KMS-11 (cell line): ENCODE measurements around the gene BTN2A1.
A peak's percentile ranks its signal among the peaks of the same experiment; 100 is the strongest.

Experiments
- H2AFZ ChIP-seq: fragments of 200-600 bp; sonication (generic); 2 replicates; pipeline ENCODE4 v1.6.1; 2016; ENCODE audit warnings: antibody characterized with exemption, mixed run types, low read depth
- H3K27ac ChIP-seq: fragments of 200-600 bp; sonication (generic); 2 replicates; pipeline ENCODE4 v1.6.1; 2016; ENCODE audit warnings: mild to moderate bottlenecking, mixed run types
- H3K27me3 ChIP-seq: fragments of 200-600 bp; sonication (generic); 2 replicates; pipeline ENCODE4 v1.6.1; 2017; ENCODE audit warnings: mild to moderate bottlenecking, low read depth, mixed run types, moderate library complexity; ENCODE audit not compliant: insufficient read depth
- H3K36me3 ChIP-seq: fragments of 200-600 bp; sonication (generic); 2 replicates; pipeline ENCODE4 v1.6.1; 2017; ENCODE audit warnings: mild to moderate bottlenecking, mixed run types; ENCODE audit not compliant: insufficient read depth
- H3K4me1 ChIP-seq: fragments of 200-600 bp; sonication (generic); 2 replicates; pipeline ENCODE4 v1.6.1; 2016; ENCODE audit warnings: mild to moderate bottlenecking, low read depth, mixed run types; ENCODE audit not compliant: poor library complexity, severe bottlenecking
- H3K4me2 ChIP-seq: fragments of 200-600 bp; sonication (generic); 2 replicates; pipeline ENCODE4 v1.7.0; 2016; ENCODE audit warnings: mild to moderate bottlenecking, mixed run types
- H3K4me3 ChIP-seq: fragments of 200-600 bp; sonication (generic); IDR thresholded peaks from 2 replicates; pipeline ENCODE4 v1.6.1; 2017; ENCODE audit warnings: low read depth, low read length, mixed read lengths; ENCODE audit not compliant: insufficient read depth
- H3K79me2 ChIP-seq: fragments of 200-600 bp; sonication (generic); 2 replicates; pipeline ENCODE4 v1.6.1; 2016; ENCODE audit warnings: low read depth, mixed run types; ENCODE audit not compliant: insufficient read depth
- H3K9ac ChIP-seq: fragments of 200-600 bp; sonication (generic); 2 replicates; pipeline ENCODE4 v1.6.1; 2016; ENCODE audit warnings: mild to moderate bottlenecking, mixed run types
- H4K20me1 ChIP-seq: fragments of 200-600 bp; sonication (generic); 2 replicates; pipeline ENCODE4 v1.6.1; 2016; ENCODE audit warnings: mild to moderate bottlenecking, mixed run types; ENCODE audit not compliant: insufficient read depth
- TF ChIP-seq, protein P1 (sequence below): fragments of 200-600 bp; sonication (generic); conservative IDR thresholded peaks from 2 replicates; pipeline ENCODE4 v1.6.1; 2017; ENCODE audit warnings: low read depth, mild to moderate bottlenecking, antibody characterized with exemption, low read length, moderate library complexity, mixed read lengths

Gene BTN2A1

DNA sequence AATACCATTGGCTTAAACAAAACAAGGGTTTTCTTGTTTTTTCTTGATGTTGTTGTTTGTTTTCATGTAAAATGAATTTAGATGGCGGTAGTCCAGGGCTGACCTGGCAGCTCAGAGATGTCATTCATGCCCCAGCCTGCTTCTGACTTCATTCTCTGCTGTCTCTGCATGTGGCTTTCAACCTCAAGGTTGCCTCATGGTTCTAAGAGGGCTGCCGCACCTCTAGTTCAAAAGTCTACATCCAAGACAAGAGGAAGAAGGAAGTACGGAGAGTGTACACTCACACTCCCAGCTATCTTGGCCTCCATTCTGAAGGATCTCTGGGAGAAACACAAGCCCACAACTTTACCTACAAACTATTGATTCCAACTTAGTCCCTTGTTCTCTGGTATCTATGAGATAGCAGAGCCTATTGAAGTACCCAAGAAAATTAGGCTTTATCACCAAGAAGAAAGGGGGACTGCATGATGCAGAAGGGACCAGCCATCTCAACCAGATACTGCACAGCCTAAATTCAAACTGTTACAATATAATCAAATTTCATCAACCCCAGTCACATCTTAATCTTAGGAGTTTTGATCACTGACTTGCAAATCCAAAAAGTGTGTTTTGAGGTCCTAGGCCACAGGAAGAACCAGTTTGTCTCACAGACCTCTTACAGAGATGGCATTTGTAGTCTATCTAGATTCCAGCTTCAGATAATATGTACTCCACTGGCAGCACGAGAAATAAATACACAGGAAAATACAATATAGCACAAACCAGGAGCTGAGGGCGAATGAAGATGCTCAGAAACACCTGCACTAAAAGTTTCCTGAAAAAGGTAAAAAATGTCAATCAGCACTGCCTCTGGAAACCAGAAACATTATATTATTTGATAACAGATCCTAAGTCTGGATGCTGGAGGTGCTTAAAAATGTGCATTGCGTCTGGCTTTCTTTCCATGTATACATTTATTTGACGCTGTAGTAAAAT is 18.3 kb upstream of the BTN2A1 start:
- Histone ChIP-seq H3K79me2 (no peaks in the 10 kb centered on the region), H3K4me1 (peaks cover 8% of the 10 kb centered on the region), H3K27ac (peak overlapping the region; percentile 7; the same call in 1 of the 2 replicates), H3K27me3 (no peaks in the 10 kb centered on the region), H3K4me2 (peak overlapping the region; percentile 66), H4K20me1 (no peaks in the 10 kb centered on the region), H3K9ac (peak overlapping the region; percentile 35; the same call in 1 of the 2 replicates), H3K4me3 (no peak overlapping the region), H3K36me3 (no peaks in the 10 kb centered on the region), H2AFZ (peak overlapping the region; percentile 70)
- TF ChIP-seq, protein P1, sequence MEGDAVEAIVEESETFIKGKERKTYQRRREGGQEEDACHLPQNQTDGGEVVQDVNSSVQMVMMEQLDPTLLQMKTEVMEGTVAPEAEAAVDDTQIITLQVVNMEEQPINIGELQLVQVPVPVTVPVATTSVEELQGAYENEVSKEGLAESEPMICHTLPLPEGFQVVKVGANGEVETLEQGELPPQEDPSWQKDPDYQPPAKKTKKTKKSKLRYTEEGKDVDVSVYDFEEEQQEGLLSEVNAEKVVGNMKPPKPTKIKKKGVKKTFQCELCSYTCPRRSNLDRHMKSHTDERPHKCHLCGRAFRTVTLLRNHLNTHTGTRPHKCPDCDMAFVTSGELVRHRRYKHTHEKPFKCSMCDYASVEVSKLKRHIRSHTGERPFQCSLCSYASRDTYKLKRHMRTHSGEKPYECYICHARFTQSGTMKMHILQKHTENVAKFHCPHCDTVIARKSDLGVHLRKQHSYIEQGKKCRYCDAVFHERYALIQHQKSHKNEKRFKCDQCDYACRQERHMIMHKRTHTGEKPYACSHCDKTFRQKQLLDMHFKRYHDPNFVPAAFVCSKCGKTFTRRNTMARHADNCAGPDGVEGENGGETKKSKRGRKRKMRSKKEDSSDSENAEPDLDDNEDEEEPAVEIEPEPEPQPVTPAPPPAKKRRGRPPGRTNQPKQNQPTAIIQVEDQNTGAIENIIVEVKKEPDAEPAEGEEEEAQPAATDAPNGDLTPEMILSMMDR: no peak

DNA sequence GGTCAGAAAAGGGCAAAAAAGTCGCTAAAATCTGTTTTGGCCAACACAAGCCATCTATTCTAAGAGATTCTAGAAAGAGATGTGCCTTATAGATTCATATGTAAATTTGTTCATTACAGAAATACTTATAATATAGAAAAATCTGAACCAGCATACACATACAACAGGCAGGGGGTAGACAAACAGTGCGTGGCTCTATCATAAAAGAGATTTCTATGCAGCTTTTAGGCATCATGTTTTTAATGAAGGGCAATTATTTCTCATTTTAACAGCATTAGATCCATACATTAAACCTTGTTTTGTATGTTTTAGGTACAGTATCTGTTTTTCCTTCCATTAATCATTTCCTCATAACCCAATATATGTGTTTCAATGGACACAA is 16.8 kb upstream of the BTN2A1 start:
- no peak overlapping the region for H3K9ac ChIP-seq
- H3K4me3 ChIP-seq: no peak overlapping the region
- no peaks in the 10 kb centered on the region for H3K36me3 ChIP-seq
- H3K27ac ChIP-seq: no peak overlapping the region
- H3K4me2 ChIP-seq: peak overlapping the region; percentile 66; the same call in 1 of the 2 replicates
- TF ChIP-seq, protein P1: no peak
- peak overlapping the region; percentile 70; the same call in 1 of the 2 replicates for H2AFZ ChIP-seq
- no peaks in the 10 kb centered on the region for H3K79me2 ChIP-seq
- no peaks in the 10 kb centered on the region for H3K27me3 ChIP-seq
- peaks cover 16% of the 10 kb centered on the region for H3K4me1 ChIP-seq
- H4K20me1 ChIP-seq: no peaks in the 10 kb centered on the region

DNA sequence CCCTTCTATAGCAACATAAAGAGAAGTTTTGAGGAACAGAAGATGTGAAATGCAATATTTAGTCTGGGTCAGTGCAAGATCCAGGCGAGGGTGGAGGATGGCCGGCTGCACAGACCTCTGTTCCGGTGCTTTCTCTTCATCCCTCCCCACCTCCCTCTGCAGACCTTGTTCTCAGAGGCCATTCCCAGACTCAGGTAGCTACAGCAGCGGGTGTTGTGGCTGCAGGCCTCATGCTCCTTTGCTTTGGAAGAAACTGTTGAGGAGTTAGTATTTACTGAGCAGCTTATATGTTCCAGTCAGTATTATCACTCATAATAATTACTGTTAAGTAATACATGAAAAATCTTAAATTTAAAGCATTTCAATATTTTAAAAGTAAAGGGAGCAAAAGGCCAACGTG is 15.8 kb upstream of the BTN2A1 start:
- Histone ChIP-seq H3K9ac (no peak overlapping the region), H3K4me3 (no peak overlapping the region), H3K4me1 (peaks cover 26% of the 10 kb centered on the region), H2AFZ (no peak overlapping the region), H3K4me2 (no peak overlapping the region), H3K36me3 (no peaks in the 10 kb centered on the region), H3K79me2 (no peaks in the 10 kb centered on the region), H4K20me1 (no peaks in the 10 kb centered on the region), H3K27me3 (no peaks in the 10 kb centered on the region), H3K27ac (no peak overlapping the region)
- TF ChIP-seq, protein P1: no peak

DNA sequence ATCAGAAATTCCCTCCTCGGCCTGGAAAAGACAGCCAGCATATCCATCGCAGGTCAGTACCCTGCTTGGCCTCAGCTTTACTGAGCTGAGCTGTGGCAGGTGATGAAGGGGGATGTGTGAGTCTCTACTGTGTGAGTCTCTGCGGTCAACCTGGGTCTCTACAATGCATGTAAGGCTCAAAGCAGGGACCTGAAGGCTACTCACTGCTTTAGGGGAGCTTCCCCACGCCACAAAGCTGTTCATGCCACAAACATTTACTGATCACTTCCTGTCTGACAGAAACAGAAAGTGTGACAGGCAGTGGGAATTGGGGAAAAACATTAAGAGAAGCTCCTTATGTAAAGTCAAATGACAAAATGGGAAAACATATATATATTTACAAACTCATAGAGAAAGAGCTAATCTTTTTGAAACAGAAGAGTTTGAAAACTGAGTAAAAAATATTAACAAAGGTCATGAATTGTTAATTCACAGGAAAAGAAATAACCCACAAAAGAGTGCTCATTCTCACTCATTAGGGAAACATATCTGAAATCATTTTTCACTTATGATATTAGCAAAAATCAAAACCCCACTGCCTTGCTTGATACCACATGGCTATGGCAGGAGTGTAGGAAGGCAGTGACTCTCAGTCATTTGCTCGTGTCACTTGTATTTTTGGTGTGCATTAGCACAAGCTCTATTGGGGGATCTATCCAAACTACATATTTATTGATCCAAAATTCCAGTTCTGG is 11.7 kb upstream of the BTN2A1 start:
- H3K27ac ChIP-seq: no peak overlapping the region
- H2AFZ ChIP-seq: no peak overlapping the region

More for the DNA sequence above, 11.7 kb upstream of the BTN2A1 start:
- no peaks in the 10 kb centered on the region for H3K36me3 ChIP-seq
- no peak overlapping the region for H3K4me3 ChIP-seq
- H3K4me2 ChIP-seq: peak overlapping the region; percentile 46; the same call in 1 of the 2 replicates
- peaks cover 18% of the 10 kb centered on the region for H3K4me1 ChIP-seq
- TF ChIP-seq, protein P1: no peak
- H3K27me3 ChIP-seq: peaks cover 4% of the 10 kb centered on the region; the same call in 1 of the 2 replicates
- H4K20me1 ChIP-seq: no peaks in the 10 kb centered on the region
- H3K79me2 ChIP-seq: no peaks in the 10 kb centered on the region
- no peak overlapping the region for H3K9ac ChIP-seq
